ENCODE data around the gene HPCA. TPM values are rescaled to one million over a fixed set of nuclear protein-coding genes. Genes with fewer than 3 reads are reported as not detected.

The HPCA gene
- total and polyA plus RNA-seq, 2 of the 4 experiments (the other 2 are of a cell fraction) = 0.22 TPM; not detected in 1

DNA sequence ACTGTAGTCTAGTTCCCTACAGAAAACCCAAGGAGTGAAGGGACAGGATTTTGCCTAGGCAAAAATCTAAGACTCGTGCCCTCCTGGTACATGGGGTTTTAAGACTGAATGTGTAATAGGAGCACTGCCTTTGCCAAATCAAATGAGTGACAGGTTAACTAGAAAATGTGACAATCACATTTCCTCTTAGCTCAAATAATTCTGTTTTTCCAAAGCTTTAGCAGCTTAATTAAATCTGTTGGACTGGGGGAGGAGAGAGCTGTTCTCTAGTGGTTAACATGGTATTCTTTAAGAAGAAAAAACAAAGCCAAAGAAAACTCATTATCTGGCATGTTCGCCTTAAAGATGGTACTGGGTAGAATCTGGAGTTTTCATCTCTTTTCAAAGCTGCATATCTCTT is 28.2 kb upstream of the HPCA start:
- in situ Hi-C loops (cut with MboI; ENCODE audit: low sequenced_read_pairs) (no loop called here), intact Hi-C loops (cut with micrococcal nuclease) (no loop called here), dilution Hi-C loops (cut with HindIII; ENCODE audit: low sequenced_read_pairs, unreplicated experiment) (no loop called here)
- Histone ChIP-seq H3K79me1 (ENCODE audit: low read depth in 1 of 2, low read length in 2 of 2) (no peaks in the 10 kb centered on the region; a peak in 1 of 4 replicates), H3K36me3 (ENCODE audit: control insufficient read depth, insufficient read depth, low read length) (peaks cover 23% of the 10 kb centered on the region), H4K91ac (ENCODE audit: insufficient read depth, low read depth, low read length) (no peak overlapping the region), H4K8ac (ENCODE audit: low read depth in 2 of 2, low read length in 2 of 2) (no peak overlapping the region), H3K9me3 (ENCODE audit: control insufficient read depth, insufficient read depth, low read length) (no peaks in the 10 kb centered on the region), H4K5ac (ENCODE audit: low read depth, low read length) (no peak overlapping the region), H2AFZ (replicated peaks; ENCODE audit: low read length, poor library complexity) (no peak overlapping the region), H3K18ac (ENCODE audit: low read depth, low read length) (no peak overlapping the region), H3K4me2 (ENCODE audit: low read depth, low read length) (no peak overlapping the region), H3K4me3 (ENCODE audit: insufficient read depth, low read depth, low read length) (no peak overlapping the region), H3K4ac (ENCODE audit: low read depth, low read length) (no peak overlapping the region), H3K27me3 (ENCODE audit: control insufficient read depth, insufficient read depth, low read length) (no peaks in the 10 kb centered on the region), H2BK20ac (ENCODE audit: low read depth, low read length) (no peak overlapping the region), H3K9me1 (ENCODE audit: insufficient read depth, low read length) (peaks cover 11% of the 10 kb centered on the region; the same call in 1 of the 2 replicates), H3K9ac (ENCODE audit: low read depth, low read length) (no peak overlapping the region), H2AK5ac (ENCODE audit: low read depth, low read length) (no peak overlapping the region), H3K27ac (ENCODE audit: insufficient read depth, low read length) (no peak overlapping the region), H2BK120ac (ENCODE audit: low read depth, low read length) (no peak overlapping the region), H3K56ac (ENCODE audit: extremely low read depth, insufficient read depth, low read length) (no peak overlapping the region), H3K23ac (ENCODE audit: low read depth, low read length) (no peak overlapping the region), H2AK9ac (replicated peaks; ENCODE audit: low read depth, low read length, poor library complexity) (no peak overlapping the region), H3K4me1 (ENCODE audit: control insufficient read depth, insufficient read depth, low read length) (peaks cover 7% of the 10 kb centered on the region), H2BK15ac (ENCODE audit: low read depth, low read length) (no peak overlapping the region), H4K20me1 (ENCODE audit: insufficient read depth, low read length) (no peaks in the 10 kb centered on the region; the same call in 1 of the 2 replicates), H2BK5ac (ENCODE audit: low read depth, low read length, poor library complexity, severe bottlenecking) (no peak overlapping the region), H3K14ac (replicated peaks; ENCODE audit: low read depth, low read length) (no peak overlapping the region)
- ATAC-seq (ENCODE audit: low read depth) (no peak), DNase-seq (no peak)
- CTCF ChIA-PET = interaction anchor here (0.6 to 0.9 kb wide), 2 partner anchors 18 to 126 kb away, joined by 3 to 4 read pairs; no protein-coding TSS in a partner anchor
- POLR2A ChIA-PET (ENCODE audit: unreplicated experiment) = no interaction called here
- no TSS peak for BruUV-seq (replicated peaks)
- no CpG with 5 or more reads among the region's 2 CpGs for WGBS, 2 experiments (ENCODE audit: extremely low coverage in 2 of 2, insufficient read length in 1 of 2)
- no peak for TF ChIP-seq FOS (IDR thresholded peaks at IDR 0.05; ENCODE audit: low read depth, low read length)
- TF ChIP-seq NFE2L2 (IDR thresholded peaks at IDR 0.05; ENCODE audit: low read depth, low read length) = no peak
- no peak for TF ChIP-seq SMC3 (IDR thresholded peaks at IDR 0.05; ENCODE audit: low read depth, low read length)
- no peak for TF ChIP-seq MXI1 (IDR thresholded peaks at IDR 0.05; ENCODE audit: borderline replicate concordance, low read depth, low read length)
- TF ChIP-seq POLR2A (IDR thresholded peaks at IDR 0.05; ENCODE audit: low read depth, low read length) = no peak
- no peak for TF ChIP-seq MAFK (IDR thresholded peaks at IDR 0.05; ENCODE audit: low read depth, low read length)
- TF ChIP-seq RFX5 (IDR thresholded peaks at IDR 0.05; ENCODE audit: low read depth, low read length) = no peak
- TF ChIP-seq CHD1 (IDR thresholded peaks at IDR 0.05; ENCODE audit: low read depth, low read length) = no peak
- TF ChIP-seq BHLHE40 (IDR thresholded peaks at IDR 0.05; ENCODE audit: low read depth, low read length) = no peak

All from IMR-90 (cell line).